Gastrocnemius medialis (tissue), 4 donors: Measurements from ENCODE around the gene NKD1. TPM values are rescaled to one million over a fixed set of nuclear protein-coding genes. Genes with fewer than 3 reads are reported as not detected.
A peak's percentile ranks its signal among the peaks of the same experiment; 100 is the strongest.

Source experiments
- ATAC-seq, 2 donors: fragments of 150-250 bp; one replicate each; pipeline ENCODE4 v1.9.1; 2016
- DNase-seq, 2 donors: peaks; one replicate each; pipeline ENCODE4 v3.0.0-alpha.2; 2019
- H3K27ac ChIP-seq, 4 donors: fragments of 200-600 bp; sonication (generic); 1 replicate in 1 of 4; 2 replicates in 3 of 4; pipeline ENCODE4 v1.5.1; 2016 to 2018; ENCODE audit warnings: mild to moderate bottlenecking in 2 of 4, moderate library complexity in 1 of 4
- H3K27me3 ChIP-seq, 3 donors: fragments of 200-600 bp; sonication (generic) in 2 of 3; 1 replicate in 1 of 3; 2 replicates in 2 of 3; pipeline versions ENCODE4 v1.5.1 to v1.6.0; 2016 to 2019; ENCODE audit warnings: mild to moderate bottlenecking in 1 of 3, moderate library complexity in 1 of 3
- H3K36me3 ChIP-seq, 2 donors: fragments of 200-600 bp; sonication (generic) in 1 of 2; one replicate each; pipeline ENCODE4 v1.5.1; 2017 to 2018
- H3K4me1 ChIP-seq, 2 donors: fragments of 200-600 bp; sonication (generic) in 1 of 2; one replicate each; pipeline ENCODE4 v1.5.1; 2016 to 2017; ENCODE audit warnings: mild to moderate bottlenecking in 2 of 2
- H3K4me3 ChIP-seq, 4 donors: fragments of 200-600 bp; sonication (generic) in 3 of 4; 1 replicate in 1 of 4; 2 replicates in 3 of 4; pipeline ENCODE4 v1.5.1; 2016 to 2019; ENCODE audit warnings: mild to moderate bottlenecking in 2 of 4
- H3K9me3 ChIP-seq, 3 donors: fragments of 200-600 bp; sonication (generic) in 2 of 3; 1 replicate in 1 of 3; 2 replicates in 2 of 3; pipeline ENCODE4 v1.5.1; 2016 to 2019
- POLR2A ChIP-seq, 2 donors: fragments of 450-650 bp; IDR thresholded peaks; one replicate each; pipeline ENCODE4 v1.6.1; 2017; ENCODE audit warnings: antibody characterized with exemption in 2 of 2, mild to moderate bottlenecking in 2 of 2, moderate library complexity in 2 of 2
- in situ Hi-C, 4 donors: fragments of 200-750 bp; cut with MboI; loops; one replicate each; pipeline versions ENCODE4 v1.15.0 to v1.8.0; 2017; ENCODE audit warnings: low sequenced_read_pairs in 4 of 4
- intact Hi-C: fragments of 100-400 bp; cut with DNase I; formaldehyde crosslinking; loops from one replicate; pipeline ENCODE4 v1.15.1; 2023; ENCODE audit warnings: low total_unique reads
- total RNA-seq, 4 donors: library from RNA; depleted of rRNA; stranded (reverse); fragments of >200 nt; gene quantifications; one replicate each; pipeline versions ENCODE4 v1.1.0 to v1.2.3, GENCODE V29; 2016
- TF ChIP-seq, protein P1 (sequence below), 5 experiments: fragments of 450-650 bp in 3 of 5; fragments of 200-600 bp in 2 of 5; sonication (generic) in 2 of 5; IDR thresholded peaks in 4 of 5; conservative IDR thresholded peaks in 1 of 5; 1 replicate in 4 of 5; 2 replicates in 1 of 5; pipeline ENCODE4 v1.5.1; 2016 to 2019; ENCODE audit warnings: antibody characterized with exemption in 5 of 5, mild to moderate bottlenecking in 3 of 5, moderate library complexity in 3 of 5

NKD1 gene
- total RNA-seq, 4 donors from 2014 or later = 0.10 to 0.75 (median 0.19) TPM

DNA sequence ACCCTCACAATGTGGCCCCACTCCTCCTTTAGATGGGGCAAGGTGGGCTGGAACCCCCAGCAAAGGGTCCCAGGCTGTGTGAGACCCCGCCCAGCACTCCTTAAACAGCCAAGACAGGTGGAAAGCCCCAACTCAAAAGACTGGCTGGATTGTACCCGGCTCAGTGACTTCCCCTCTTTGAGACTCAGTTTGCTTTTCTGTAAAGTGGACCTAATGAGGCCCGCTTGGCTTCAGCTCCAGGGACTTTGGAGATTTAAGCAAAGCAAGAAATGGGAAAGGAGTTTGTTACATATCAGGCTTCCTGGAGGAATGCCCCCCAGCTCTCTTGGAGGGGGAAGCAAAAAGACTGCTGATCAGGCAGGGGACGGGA, 93.6 kb downstream of the NKD1 start:
- no peaks in the 10 kb centered on the region for H3K36me3 ChIP-seq
- DNase-seq (no peak), ATAC-seq (no peak)
- no peaks in the 10 kb centered on the region for H3K4me1 ChIP-seq
- no peaks in the 10 kb centered on the region for H3K9me3 ChIP-seq
- in situ Hi-C loops = no loop called here
- no peaks in the 10 kb centered on the region for H3K27me3 ChIP-seq
- no peak overlapping the region for H3K4me3 ChIP-seq
- intact Hi-C loops = no loop called here
- no peak overlapping the region for H3K27ac ChIP-seq
- TF ChIP-seq, protein P1, sequence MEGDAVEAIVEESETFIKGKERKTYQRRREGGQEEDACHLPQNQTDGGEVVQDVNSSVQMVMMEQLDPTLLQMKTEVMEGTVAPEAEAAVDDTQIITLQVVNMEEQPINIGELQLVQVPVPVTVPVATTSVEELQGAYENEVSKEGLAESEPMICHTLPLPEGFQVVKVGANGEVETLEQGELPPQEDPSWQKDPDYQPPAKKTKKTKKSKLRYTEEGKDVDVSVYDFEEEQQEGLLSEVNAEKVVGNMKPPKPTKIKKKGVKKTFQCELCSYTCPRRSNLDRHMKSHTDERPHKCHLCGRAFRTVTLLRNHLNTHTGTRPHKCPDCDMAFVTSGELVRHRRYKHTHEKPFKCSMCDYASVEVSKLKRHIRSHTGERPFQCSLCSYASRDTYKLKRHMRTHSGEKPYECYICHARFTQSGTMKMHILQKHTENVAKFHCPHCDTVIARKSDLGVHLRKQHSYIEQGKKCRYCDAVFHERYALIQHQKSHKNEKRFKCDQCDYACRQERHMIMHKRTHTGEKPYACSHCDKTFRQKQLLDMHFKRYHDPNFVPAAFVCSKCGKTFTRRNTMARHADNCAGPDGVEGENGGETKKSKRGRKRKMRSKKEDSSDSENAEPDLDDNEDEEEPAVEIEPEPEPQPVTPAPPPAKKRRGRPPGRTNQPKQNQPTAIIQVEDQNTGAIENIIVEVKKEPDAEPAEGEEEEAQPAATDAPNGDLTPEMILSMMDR (IDR thresholded peaks at IDR 0.05 in 4 of 5, conservative IDR thresholded peaks at IDR 0.05 in 1 of 5) = no peak
- no peak for TF ChIP-seq POLR2A (IDR thresholded peaks at IDR 0.05)

DNA sequence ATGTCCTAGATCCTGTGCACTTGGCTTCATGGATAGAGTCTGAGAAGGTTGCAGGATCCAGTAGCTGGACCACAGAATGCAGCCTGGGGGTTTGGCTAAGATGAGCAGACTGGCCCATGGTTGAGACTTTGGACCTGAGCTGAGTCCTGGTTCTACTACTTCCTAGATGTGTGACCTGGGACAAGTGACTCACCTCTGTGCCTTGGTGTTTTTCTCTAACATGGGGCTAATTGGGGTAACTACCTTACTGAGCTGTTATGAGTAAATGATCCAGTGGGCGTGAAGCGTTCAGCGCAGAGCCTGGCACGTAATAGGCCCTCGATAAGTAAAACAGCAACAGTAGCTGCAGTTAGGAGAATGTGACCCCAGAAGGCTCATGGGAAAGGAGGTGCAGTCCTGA, 94.2 kb downstream of the NKD1 start:
- H3K27me3 ChIP-seq = no peaks in the 10 kb centered on the region
- no peak for ATAC-seq
- no peak overlapping the region for H3K27ac ChIP-seq
- H3K36me3 ChIP-seq = no peaks in the 10 kb centered on the region
- intact Hi-C loops (no loop called here), in situ Hi-C loops (no loop called here)
- no peaks in the 10 kb centered on the region for H3K4me1 ChIP-seq
- TF ChIP-seq POLR2A (IDR thresholded peaks at IDR 0.05) = no peak
- TF ChIP-seq, protein P1 (IDR thresholded peaks at IDR 0.05 in 4 of 5, conservative IDR thresholded peaks at IDR 0.05 in 1 of 5) = no peak
- no peak overlapping the region for H3K4me3 ChIP-seq
- no peak for DNase-seq
- H3K9me3 ChIP-seq = no peaks in the 10 kb centered on the region

DNA sequence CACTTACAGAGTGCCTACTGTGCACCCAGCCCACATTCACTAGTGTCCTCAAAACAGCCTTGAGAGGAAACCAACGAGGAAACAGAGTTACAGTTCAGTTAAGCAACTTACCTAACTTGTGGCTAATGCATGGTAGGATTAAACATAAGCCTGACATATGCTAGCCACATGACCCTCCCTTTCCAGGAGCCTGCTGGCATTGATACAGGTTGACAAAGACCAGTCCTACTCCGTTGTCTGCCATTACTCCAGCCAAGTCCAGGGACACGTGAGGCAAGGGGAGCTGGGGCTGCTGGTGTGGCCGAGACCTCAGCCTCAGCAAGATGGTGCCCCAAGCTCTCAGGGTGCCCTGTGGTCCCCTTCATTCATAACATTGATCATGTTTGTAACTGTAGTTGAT, 95.0 kb downstream of the NKD1 start:
- intact Hi-C loops = no loop called here
- no peak overlapping the region for H3K27ac ChIP-seq
- no peaks in the 10 kb centered on the region for H3K9me3 ChIP-seq
- in situ Hi-C loops = no loop called here
- H3K4me3 ChIP-seq = no peak overlapping the region
- no peak for TF ChIP-seq POLR2A (IDR thresholded peaks at IDR 0.05)
- TF ChIP-seq, protein P1 (IDR thresholded peaks at IDR 0.05 in 4 of 5, conservative IDR thresholded peaks at IDR 0.05 in 1 of 5) = no peak
- H3K36me3 ChIP-seq = no peaks in the 10 kb centered on the region
- DNase-seq = no peak
- no peaks in the 10 kb centered on the region for H3K27me3 ChIP-seq
- no peak for ATAC-seq
- H3K4me1 ChIP-seq = no peaks in the 10 kb centered on the region

DNA sequence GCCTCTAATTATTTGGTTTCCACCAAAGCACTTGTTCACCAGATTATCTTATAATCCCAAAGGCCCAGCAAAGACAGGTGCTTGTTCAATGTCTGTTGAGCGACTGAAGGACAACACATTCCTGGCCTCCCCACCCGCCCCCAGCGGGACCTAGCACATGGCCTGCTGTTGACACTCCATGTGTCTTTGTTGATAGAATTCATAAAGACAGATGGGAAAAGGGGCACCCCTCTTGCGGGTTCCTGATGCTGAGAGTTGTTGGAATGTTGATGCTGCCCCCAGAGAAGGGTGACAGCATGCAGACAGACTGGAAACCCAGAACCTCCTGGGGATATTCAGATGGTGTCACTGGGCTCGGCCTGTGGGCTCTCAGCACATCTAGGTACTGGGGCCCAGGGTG, 96.0 kb downstream of the NKD1 start:
- TF ChIP-seq POLR2A (IDR thresholded peaks at IDR 0.05) = no peak
- TF ChIP-seq, protein P1 (IDR thresholded peaks at IDR 0.05 in 4 of 5, conservative IDR thresholded peaks at IDR 0.05 in 1 of 5) = no peak
- H3K27ac ChIP-seq = no peak overlapping the region
- ATAC-seq (no peak), DNase-seq (no peak)
- H3K4me3 ChIP-seq = no peak overlapping the region
- no peaks in the 10 kb centered on the region for H3K4me1 ChIP-seq
- H3K36me3 ChIP-seq = no peaks in the 10 kb centered on the region
- intact Hi-C loops = no loop called here
- in situ Hi-C loops = no loop called here
- H3K9me3 ChIP-seq = no peaks in the 10 kb centered on the region
- no peaks in the 10 kb centered on the region for H3K27me3 ChIP-seq

DNA sequence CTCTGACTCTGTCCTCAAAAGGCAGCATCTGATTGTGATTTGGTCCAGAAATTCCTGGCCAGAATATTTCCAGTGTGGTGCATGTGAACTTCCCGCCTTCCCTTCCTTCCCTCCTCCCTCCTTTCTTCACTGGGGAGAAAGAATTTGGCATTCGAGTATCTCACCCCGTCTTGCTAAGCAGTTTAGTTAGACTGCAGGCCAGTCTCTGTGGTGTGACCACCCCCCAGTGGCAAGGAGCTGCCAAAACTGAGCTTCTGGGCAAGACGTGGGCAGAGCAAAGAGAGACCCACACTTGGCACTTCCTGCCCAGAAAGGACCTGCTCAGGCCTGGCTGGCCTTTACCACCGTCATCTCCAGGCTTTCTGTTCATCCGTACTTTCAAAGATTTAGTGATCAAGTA, 96.5 kb downstream of the NKD1 start:
- H3K9me3 ChIP-seq = no peaks in the 10 kb centered on the region
- no peaks in the 10 kb centered on the region for H3K36me3 ChIP-seq
- in situ Hi-C loops (no loop called here), intact Hi-C loops (no loop called here)
- no peak overlapping the region for H3K4me3 ChIP-seq
- H3K27me3 ChIP-seq = no peaks in the 10 kb centered on the region
- ATAC-seq (no peak), DNase-seq (no peak)
- no peak overlapping the region for H3K27ac ChIP-seq
- no peaks in the 10 kb centered on the region for H3K4me1 ChIP-seq
- TF ChIP-seq, protein P1 (IDR thresholded peaks at IDR 0.05 in 4 of 5, conservative IDR thresholded peaks at IDR 0.05 in 1 of 5) = peak in 1 of 5 experiments; percentile 12
- no peak for TF ChIP-seq POLR2A (IDR thresholded peaks at IDR 0.05)
